Measurements from ENCODE around the gene ACIN1.

Gene ACIN1

GRCh38 chr14:23079716-23080115 lies 15.2 kb downstream of the ACIN1 start:
- DNase-seq = no peak

- no peak for DNase-seq
Measured at GRCh38 chr14:23078692-23079116, 16.2 kb downstream of the ACIN1 start.

- DNase-seq = no peak
Measured at GRCh38 chr14:23077962-23078361, 17.0 kb downstream of the ACIN1 start.

DNA sequence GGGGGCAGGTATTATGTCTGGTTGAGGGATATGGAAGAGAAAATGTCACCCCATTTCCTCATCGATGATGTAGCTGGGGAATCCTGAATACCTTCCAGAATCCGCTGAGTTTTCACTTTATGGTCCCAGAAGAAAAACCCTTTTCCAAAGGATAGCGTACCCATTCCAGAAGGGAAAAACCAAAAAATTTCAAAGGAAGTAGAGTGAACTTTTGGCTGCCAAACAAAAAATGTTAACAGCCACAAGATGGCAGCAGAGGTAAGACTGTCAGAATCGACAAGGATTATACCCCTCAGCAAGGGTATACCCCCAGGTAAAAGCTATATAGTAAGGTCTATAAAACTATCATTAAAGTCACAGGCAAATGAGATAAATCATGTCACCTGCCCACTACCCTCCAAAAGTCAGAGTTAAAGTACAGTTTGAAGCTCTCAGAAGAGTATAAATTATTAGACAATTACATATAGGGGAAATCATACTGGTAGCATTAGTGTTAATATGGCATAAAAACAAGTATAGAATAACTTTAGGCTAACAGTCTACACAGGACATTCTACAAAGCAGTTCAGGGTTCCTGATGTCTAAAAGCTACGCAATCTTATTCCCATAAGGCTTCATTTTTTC lies 18.0 kb downstream of the ACIN1 start:
- DNase-seq = no peak

GRCh38 chr14:23074906-23075305 lies 20.0 kb downstream of the ACIN1 start:
- DNase-seq = no peak

DNA sequence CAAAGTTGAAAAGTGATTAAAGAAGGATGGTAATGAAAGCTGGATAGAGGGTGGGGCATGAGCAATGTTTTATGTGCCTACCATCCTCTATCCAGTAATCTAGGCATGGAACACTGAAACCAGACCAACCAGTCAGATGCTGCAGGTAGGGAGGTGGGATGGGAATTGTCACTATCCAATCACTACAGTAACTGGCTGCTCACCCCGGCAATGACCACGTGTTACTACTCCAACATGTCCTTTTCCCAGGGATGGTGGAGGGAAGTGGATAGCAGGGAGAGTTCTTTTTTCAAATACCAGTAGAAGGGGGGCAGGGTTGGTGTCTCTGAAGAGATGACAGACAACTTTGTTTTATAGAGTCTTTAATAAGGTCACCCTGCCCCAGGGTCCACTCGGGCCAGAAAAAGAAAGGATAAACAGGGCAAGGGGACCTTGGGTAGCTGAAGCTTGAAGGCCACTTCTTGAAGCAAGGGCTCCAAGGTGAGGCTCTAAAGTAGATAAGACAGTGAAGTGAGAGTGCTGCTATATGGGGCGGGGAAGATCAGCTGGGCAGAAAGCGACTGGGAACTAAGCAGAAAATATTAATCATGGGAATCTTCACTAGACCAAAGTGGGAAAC lies 22.9 kb downstream of the ACIN1 start:
- DNase-seq = peak; percentile 23

DNA sequence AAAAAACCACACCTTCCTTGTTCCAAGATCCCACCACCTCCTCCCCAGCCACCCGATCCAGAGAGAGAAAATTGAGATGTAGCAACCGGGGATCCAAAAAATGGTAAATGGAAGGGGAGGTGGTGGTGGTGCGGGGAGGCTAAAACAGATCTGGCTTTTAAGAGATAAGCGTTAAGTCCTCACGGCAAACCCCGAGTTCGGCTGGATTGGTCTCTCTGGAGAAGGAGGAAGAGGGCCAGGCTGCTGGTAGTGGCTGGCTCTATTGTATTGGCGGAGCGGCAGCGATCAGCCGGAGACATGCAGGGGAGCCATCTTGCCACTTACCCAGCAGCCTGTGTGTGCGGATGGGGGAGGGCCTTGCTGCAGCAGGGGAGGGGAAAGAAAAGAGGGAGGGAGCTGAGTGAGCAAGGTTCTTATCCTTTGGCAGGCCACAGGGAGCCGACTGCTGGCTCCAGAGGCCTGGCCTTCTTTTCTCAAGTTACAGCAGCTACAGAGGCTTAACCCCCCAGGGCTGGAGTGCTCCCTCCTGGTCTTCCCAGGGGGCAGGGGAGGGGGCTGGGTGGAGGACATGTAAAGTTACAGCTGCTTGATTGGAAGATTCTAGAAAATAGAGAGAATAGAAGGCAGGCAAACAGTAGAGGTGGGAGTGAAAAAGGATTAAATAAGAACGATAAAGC lies 23.6 kb downstream of the ACIN1 start:
- DNase-seq = peak; percentile 82

GRCh38 chr14:23070262-23071129 lies 24.4 kb downstream of the ACIN1 start:
- peak; percentile 22 for DNase-seq

GRCh38 chr14:23069413-23069806 lies 25.5 kb downstream of the ACIN1 start:
- peak; percentile 25 for DNase-seq

GRCh38 chr14:23068789-23069412 lies 26.0 kb downstream of the ACIN1 start:
- DNase-seq = peak; percentile 79

DNA sequence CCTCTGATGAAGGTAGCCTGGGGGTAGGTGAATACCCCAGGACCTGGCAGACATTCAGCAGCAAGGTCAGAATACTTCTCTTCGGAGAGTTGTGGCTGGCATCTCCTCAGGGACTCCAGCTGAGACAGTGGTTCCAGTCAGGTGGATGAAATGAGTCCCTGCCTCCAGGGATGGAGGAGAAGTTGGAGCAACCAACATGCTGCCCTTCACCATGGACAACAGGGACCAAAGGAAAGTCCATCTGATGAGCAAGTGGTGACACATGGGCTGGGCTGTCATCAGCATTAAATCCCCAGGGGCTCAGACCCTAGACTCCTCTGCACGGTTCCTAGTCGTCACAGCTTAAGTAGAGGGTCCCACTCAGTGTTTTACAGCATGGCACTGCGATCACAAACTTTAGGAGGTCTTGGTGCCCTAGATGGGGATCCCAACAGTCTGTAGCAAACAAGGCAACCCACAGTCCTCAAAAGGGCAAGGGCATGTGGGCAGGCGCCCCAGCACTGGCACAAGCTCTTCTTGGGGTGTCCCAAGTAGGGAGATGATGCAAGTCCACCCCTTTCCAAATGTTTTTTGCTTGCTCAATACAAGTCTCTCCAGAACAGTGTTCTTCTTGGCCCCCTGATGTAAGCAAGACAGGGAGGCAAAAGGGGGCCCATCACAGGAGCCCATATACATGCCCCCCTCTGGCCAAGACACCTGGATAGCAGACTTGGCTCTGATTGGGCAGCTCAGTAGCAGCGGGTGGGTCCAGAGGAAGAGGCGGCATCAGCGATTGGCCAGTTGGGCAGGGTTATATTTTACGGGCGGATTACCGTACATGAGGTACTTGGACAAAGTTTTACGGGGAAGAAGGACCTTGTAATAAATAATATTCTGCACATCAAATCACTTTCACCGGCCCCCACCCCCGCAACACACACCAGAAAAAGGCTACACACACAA lies 26.8 kb downstream of the ACIN1 start:
- peak; percentile 26 for DNase-seq

- no peak for DNase-seq
Measured at GRCh38 chr14:23066855-23067744, 27.8 kb downstream of the ACIN1 start.

DNA sequence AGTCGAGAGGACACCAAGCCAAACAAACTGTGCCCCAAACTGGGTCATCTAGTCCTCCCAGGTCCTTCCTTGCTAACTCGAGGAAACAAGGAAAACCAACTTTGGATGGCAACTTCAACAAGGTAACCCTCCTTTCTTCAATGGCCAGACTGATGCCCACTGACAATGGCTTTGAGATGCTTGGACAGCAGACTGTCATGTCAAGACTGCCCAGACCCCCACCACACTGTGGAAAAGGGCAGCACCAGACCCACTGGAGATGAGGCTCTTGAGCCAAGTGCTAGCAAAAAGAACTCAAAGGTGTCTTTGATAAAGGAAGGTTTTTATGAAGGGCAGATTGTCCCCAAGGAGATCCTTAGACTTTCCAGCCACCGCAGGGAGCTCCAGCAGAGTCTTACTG lies 28.6 kb downstream of the ACIN1 start:
- DNase-seq = no peak

DNA sequence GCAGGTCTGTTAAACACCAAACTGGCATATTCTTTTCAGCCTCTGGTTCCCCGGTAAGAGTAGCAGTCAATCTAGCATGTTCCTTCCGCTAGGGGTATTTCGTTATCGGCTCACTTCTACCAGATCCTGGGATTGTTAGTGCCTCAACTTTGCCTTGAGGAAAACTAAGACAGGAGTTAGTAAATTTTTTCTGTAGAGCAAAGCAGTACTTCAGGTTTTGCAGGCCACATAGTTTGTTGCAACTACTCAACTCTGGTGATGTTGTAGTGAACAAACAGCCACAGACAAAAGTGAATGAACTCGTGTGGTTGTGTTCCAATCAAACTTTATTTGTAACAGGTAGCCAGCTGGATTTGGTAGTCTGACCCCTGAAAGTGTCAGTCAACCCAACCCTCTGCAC lies 31.3 kb downstream of the ACIN1 start:
- DNase-seq = no peak

- DNase-seq = no peak
Measured at GRCh38 chr14:23062002-23062401, 32.9 kb downstream of the ACIN1 start.

DNA sequence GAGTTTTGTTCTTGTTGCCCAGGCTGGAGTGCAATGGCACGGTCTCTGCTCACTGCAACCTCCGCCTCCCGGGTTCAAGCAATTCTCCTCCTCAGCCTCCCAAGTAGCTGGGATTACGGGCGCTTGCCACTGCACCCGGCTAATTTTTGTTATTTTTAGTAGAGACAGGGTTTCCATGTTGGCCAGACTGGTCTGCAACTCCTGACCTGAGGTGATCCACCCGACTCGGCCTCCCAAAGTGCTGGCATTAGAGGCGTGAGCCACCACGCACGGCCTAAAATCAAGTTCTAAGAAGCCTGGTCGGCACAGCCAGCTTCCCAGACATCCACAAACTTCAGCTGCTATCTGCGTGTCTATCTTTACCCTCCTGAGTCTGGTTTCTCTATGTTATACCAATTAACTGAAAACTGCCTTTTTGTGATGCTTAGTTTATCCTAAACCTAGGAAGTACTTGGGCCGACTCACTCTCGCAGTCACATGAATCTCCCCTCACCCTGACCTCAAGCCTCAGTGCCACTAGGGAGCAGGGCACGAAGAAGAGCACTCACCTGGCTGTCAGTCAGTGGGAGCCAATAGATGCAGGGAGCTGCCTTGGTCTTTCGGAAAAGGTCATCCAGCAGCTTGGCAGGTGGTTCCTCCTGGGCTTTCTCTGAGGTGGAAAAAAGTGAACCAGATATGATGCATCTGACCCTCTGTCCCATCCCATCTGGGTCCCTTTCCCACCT lies 34.2 kb downstream of the ACIN1 start:
- DNase-seq = no peak

- DNase-seq = no peak
Measured at GRCh38 chr14:23058654-23059504, 36.1 kb downstream of the ACIN1 start.

- DNase-seq = peak; percentile 94
Measured at GRCh38 chr14:23057757-23058653, 36.9 kb downstream of the ACIN1 start.
